ENCODE results near the gene SLX9. TPM values are rescaled to one million over a fixed set of nuclear protein-coding genes. Genes with fewer than 3 reads are reported as not detected.
A peak's percentile ranks its signal among the peaks of the same experiment; 100 is the strongest.

SLX9 gene
- total and polyA plus RNA-seq, 7 donors = 9.7 to 38.8 (median 20.7) TPM

DNA sequence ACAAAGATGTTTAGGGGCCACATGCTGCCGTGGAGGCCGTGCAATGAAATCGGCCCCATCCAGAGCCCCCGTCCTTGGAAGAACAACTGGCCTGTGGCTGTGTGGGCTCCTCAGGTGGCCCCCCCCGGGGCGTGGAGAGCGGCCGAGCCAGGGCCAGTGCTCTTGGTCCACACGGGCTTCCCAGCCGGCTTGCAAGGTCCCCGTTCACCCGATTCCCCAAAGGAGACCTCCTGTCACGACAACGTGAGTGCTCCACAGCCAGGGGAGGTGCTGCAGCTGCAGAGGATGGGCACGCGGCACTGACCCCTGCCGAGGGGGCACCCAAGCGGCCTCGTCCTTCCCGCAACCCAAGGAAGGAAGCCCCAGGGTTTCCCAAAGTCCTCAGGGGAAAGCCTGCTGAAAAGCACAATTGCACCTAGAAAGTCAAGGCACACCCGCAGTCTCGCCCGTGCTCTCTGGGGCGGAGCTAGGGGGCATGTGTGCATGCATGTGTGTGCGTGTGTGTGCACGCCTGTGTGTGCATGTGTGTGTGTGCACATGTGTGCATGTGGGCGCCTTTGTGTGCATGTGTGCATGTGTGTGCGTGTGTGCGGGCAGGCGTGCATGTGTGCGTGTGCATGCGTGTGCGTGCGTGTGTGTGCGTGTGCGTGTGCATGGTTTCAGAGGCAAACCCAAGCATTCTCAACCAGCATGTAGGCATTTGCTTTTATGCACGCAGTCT lies 48.2 kb downstream of the SLX9 start:
- H3K9me3 ChIP-seq = no peaks in the 10 kb centered on the region
- peaks cover 0 to 78% (median 63%) of the 10 kb centered on the region in 4 donors for H3K4me1 ChIP-seq
- intact Hi-C loops (cut with DNase I) = no loop called here
- peak; percentile 60 for DNase-seq
- no peaks in the 10 kb centered on the region for H3K27me3 ChIP-seq
- WGBS, 2 donors = 67 to 70% methylated on average over 37 of the region's 37 CpGs
- TF ChIP-seq POLR2AphosphoS5 (IDR thresholded peaks at IDR 0.05) = no peak
- TF ChIP-seq, protein P1, sequence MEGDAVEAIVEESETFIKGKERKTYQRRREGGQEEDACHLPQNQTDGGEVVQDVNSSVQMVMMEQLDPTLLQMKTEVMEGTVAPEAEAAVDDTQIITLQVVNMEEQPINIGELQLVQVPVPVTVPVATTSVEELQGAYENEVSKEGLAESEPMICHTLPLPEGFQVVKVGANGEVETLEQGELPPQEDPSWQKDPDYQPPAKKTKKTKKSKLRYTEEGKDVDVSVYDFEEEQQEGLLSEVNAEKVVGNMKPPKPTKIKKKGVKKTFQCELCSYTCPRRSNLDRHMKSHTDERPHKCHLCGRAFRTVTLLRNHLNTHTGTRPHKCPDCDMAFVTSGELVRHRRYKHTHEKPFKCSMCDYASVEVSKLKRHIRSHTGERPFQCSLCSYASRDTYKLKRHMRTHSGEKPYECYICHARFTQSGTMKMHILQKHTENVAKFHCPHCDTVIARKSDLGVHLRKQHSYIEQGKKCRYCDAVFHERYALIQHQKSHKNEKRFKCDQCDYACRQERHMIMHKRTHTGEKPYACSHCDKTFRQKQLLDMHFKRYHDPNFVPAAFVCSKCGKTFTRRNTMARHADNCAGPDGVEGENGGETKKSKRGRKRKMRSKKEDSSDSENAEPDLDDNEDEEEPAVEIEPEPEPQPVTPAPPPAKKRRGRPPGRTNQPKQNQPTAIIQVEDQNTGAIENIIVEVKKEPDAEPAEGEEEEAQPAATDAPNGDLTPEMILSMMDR (IDR thresholded peaks at IDR 0.05) = no peak
- TF ChIP-seq POLR2A (IDR thresholded peaks at IDR 0.05) = no peak
- TF ChIP-seq EP300 (IDR thresholded peaks at IDR 0.05) = no peak
- peak overlapping the region in 2 of 4 donors; percentile 78 to 89 for H3K27ac ChIP-seq
- H3K36me3 ChIP-seq = no peaks in the 10 kb centered on the region
- no peak overlapping the region for H3K4me3 ChIP-seq

GRCh38 chr21:44988607-44989536 lies 49.0 kb downstream of the SLX9 start:
- WGBS, 2 donors = 60 to 76% methylated on average over 20 of the region's 20 CpGs
- H3K9me3 ChIP-seq = no peaks in the 10 kb centered on the region
- intact Hi-C loops (cut with DNase I) = no loop called here
- H3K4me3 ChIP-seq = no peak overlapping the region
- no peak for TF ChIP-seq POLR2A (IDR thresholded peaks at IDR 0.05)
- no peak for TF ChIP-seq EP300 (IDR thresholded peaks at IDR 0.05)
- TF ChIP-seq POLR2AphosphoS5 (IDR thresholded peaks at IDR 0.05) = no peak
- TF ChIP-seq, protein P1 (IDR thresholded peaks at IDR 0.05) = no peak
- H3K4me1 ChIP-seq = peaks cover 0 to 85% (median 71%) of the 10 kb centered on the region in 4 donors
- no peaks in the 10 kb centered on the region for H3K27me3 ChIP-seq
- DNase-seq = peak; percentile 60
- peak overlapping the region; percentile 77 to 89 (median 81) for H3K27ac ChIP-seq
- no peaks in the 10 kb centered on the region for H3K36me3 ChIP-seq

DNA sequence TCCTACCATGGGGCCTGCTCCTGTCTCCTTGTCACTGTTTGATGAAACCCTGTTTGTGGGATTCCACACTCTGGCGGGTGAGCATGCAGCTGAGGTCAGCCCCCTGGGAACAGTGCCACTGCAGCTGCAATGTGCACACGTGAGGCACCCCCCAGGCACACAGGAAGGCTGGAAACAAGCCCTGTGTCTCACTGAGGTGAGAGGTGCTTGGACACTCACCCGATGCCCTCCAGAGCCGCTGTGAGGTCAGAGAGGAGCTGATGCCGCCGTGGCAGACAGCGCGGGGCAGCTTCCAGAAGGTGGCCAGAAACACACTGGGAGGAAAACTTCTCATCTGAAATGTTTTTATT lies 49.7 kb downstream of the SLX9 start:
- TF ChIP-seq POLR2AphosphoS5 (IDR thresholded peaks at IDR 0.05) (peak in 3 of 4 donors; percentile 1 to 76 (median 45)), EP300 (IDR thresholded peaks at IDR 0.05) (peak in 1 of 4 donors; percentile 31)
- TF ChIP-seq, protein P1 (IDR thresholded peaks at IDR 0.05) = no peak
- no peaks in the 10 kb centered on the region for H3K36me3 ChIP-seq
- intact Hi-C loops (cut with DNase I) = no loop called here
- no peaks in the 10 kb centered on the region for H3K9me3 ChIP-seq
- H3K27me3 ChIP-seq = no peaks in the 10 kb centered on the region
- H3K4me3 ChIP-seq = no peak overlapping the region
- DNase-seq = peak; percentile 85
- peaks cover 0 to 90% (median 76%) of the 10 kb centered on the region in 4 donors for H3K4me1 ChIP-seq
- peak overlapping the region; percentile 77 to 89 (median 81) for H3K27ac ChIP-seq
- 77 to 86% methylated on average over 8 of the region's 8 CpGs for WGBS, 2 donors

GRCh38 chr21:44989943-44990780 lies 50.3 kb downstream of the SLX9 start:
- 86 to 89% methylated on average over 53 of the region's 53 CpGs for WGBS, 2 donors
- H3K4me1 ChIP-seq = peaks cover 0 to 90% (median 78%) of the 10 kb centered on the region in 4 donors
- peak; percentile 72 for DNase-seq
- H3K9me3 ChIP-seq = no peaks in the 10 kb centered on the region
- no peaks in the 10 kb centered on the region for H3K27me3 ChIP-seq
- intact Hi-C loops (cut with DNase I) = no loop called here
- no peak overlapping the region for H3K4me3 ChIP-seq
- TF ChIP-seq POLR2A (IDR thresholded peaks at IDR 0.05) = no peak
- TF ChIP-seq, protein P1 (IDR thresholded peaks at IDR 0.05) = no peak
- peak in 1 of 4 donors; percentile 28 for TF ChIP-seq EP300 (IDR thresholded peaks at IDR 0.05)
- peak in 2 of 4 donors; percentile 54 to 65 for TF ChIP-seq POLR2AphosphoS5 (IDR thresholded peaks at IDR 0.05)
- H3K36me3 ChIP-seq = no peaks in the 10 kb centered on the region
- peak overlapping the region; percentile 77 to 89 (median 81) for H3K27ac ChIP-seq

All from sigmoid colon (tissue), 7 donors.